ENCODE data around the gene CD244. TPM values are rescaled to one million over a fixed set of nuclear protein-coding genes. Genes with fewer than 3 reads are reported as not detected.
"Not testable (repeated sequence)": the region's sequence is repeated elsewhere in the genome, so short reads cannot be mapped to it uniquely, and the experiment has no call there.

CD244 gene
- total RNA-seq (2014; rRNA removed; shearing (Covaris generic)): not detected in 2 replicates

GRCh38 chr1:160862203-160863060, at the start of gene CD244:
Gene CD244 (minus strand): TSS chr1:160862887. CDS start chr1:160862677, 210 bp downstream.
- in situ Hi-C loops (cut with HindIII; ENCODE audit: low sequenced_read_pairs): no loop called here
- no peak for DNase-seq (ENCODE audit: low spot score)

GRCh38 chr1:160911925-160912324, 49.2 kb upstream of the CD244 start:
- in situ Hi-C loops (cut with HindIII; ENCODE audit: low sequenced_read_pairs): no loop called here
- DNase-seq (ENCODE audit: low spot score): no peak

GRCh38 chr1:160911441-160911840, 48.8 kb upstream of the CD244 start:
- in situ Hi-C loops (cut with HindIII; ENCODE audit: low sequenced_read_pairs): no loop called here
- DNase-seq (ENCODE audit: low spot score): no peak

- DNase-seq (ENCODE audit: low spot score): no peak
- in situ Hi-C loops (cut with HindIII; ENCODE audit: low sequenced_read_pairs): no loop called here
Measured at GRCh38 chr1:160910170-160910750, 47.6 kb upstream of the CD244 start.

GRCh38 chr1:160907976-160908375, 45.3 kb upstream of the CD244 start:
- DNase-seq (ENCODE audit: low spot score): no peak
- in situ Hi-C loops (cut with HindIII; ENCODE audit: low sequenced_read_pairs): no loop called here

GRCh38 chr1:160905617-160905989, 42.9 kb upstream of the CD244 start:
- in situ Hi-C loops (cut with HindIII; ENCODE audit: low sequenced_read_pairs): no loop called here
- no peak for DNase-seq (ENCODE audit: low spot score)

- in situ Hi-C loops (cut with HindIII; ENCODE audit: low sequenced_read_pairs): no loop called here
- DNase-seq (ENCODE audit: low spot score): no peak
Measured at GRCh38 chr1:160904783-160905616, 42.3 kb upstream of the CD244 start.

GRCh38 chr1:160902251-160902650, 39.6 kb upstream of the CD244 start:
- in situ Hi-C loops (cut with HindIII; ENCODE audit: low sequenced_read_pairs); DNase-seq (ENCODE audit: low spot score): not testable (repeated sequence)

GRCh38 chr1:160901768-160902167, 39.1 kb upstream of the CD244 start:
- DNase-seq (ENCODE audit: low spot score): no peak
- in situ Hi-C loops (cut with HindIII; ENCODE audit: low sequenced_read_pairs): no loop called here

- DNase-seq (ENCODE audit: low spot score); in situ Hi-C loops (cut with HindIII; ENCODE audit: low sequenced_read_pairs): not testable (repeated sequence)
Measured at GRCh38 chr1:160900683-160901082, 38.0 kb upstream of the CD244 start.

- DNase-seq (ENCODE audit: low spot score); in situ Hi-C loops (cut with HindIII; ENCODE audit: low sequenced_read_pairs): not testable (repeated sequence)
Measured at GRCh38 chr1:160894368-160895135, 31.9 kb upstream of the CD244 start.

- in situ Hi-C loops (cut with HindIII; ENCODE audit: low sequenced_read_pairs): no loop called here
Measured at GRCh38 chr1:160891474-160891873, 28.8 kb upstream of the CD244 start.

GRCh38 chr1:160888926-160889325, 26.2 kb upstream of the CD244 start:
- no peak for DNase-seq (ENCODE audit: low spot score)
- in situ Hi-C loops (cut with HindIII; ENCODE audit: low sequenced_read_pairs): no loop called here

More at GRCh38 chr1:160891474-160891873, 28.8 kb upstream of the CD244 start:
- no peak for DNase-seq (ENCODE audit: low spot score)

- in situ Hi-C loops (cut with HindIII; ENCODE audit: low sequenced_read_pairs): no loop called here
- DNase-seq (ENCODE audit: low spot score): no peak
Measured at GRCh38 chr1:160887071-160887470, 24.4 kb upstream of the CD244 start.

- in situ Hi-C loops (cut with HindIII; ENCODE audit: low sequenced_read_pairs): no loop called here
- DNase-seq (ENCODE audit: low spot score): no peak
Measured at GRCh38 chr1:160885042-160885441, 22.4 kb upstream of the CD244 start, which contains the start of gene ITLN1. Gene ITLN1 (minus strand): TSS chr1:160885180. CDS start chr1:160884877, 303 bp downstream.

GRCh38 chr1:160884579-160884978, 21.9 kb upstream of the CD244 start:
- in situ Hi-C loops (cut with HindIII; ENCODE audit: low sequenced_read_pairs): no loop called here
- no peak for DNase-seq (ENCODE audit: low spot score)

GRCh38 chr1:160883581-160884513, 21.2 kb upstream of the CD244 start:
- in situ Hi-C loops (cut with HindIII; ENCODE audit: low sequenced_read_pairs): no loop called here
- no peak for DNase-seq (ENCODE audit: low spot score)

- no peak for DNase-seq (ENCODE audit: low spot score)
- in situ Hi-C loops (cut with HindIII; ENCODE audit: low sequenced_read_pairs): no loop called here
Measured at GRCh38 chr1:160882582-160882981, 19.9 kb upstream of the CD244 start.

Data from G401 (cell line).